NCI-H2081 treated with DMSO at 0.1 percent for 48 hours (cell line): ENCODE results near the gene YBX3.

Source experiments
- DNase-seq: peaks from one replicate; lab custom pipeline; 2025; lab: John Stamatoyannopoulos, UW

YBX3 gene

DNA sequence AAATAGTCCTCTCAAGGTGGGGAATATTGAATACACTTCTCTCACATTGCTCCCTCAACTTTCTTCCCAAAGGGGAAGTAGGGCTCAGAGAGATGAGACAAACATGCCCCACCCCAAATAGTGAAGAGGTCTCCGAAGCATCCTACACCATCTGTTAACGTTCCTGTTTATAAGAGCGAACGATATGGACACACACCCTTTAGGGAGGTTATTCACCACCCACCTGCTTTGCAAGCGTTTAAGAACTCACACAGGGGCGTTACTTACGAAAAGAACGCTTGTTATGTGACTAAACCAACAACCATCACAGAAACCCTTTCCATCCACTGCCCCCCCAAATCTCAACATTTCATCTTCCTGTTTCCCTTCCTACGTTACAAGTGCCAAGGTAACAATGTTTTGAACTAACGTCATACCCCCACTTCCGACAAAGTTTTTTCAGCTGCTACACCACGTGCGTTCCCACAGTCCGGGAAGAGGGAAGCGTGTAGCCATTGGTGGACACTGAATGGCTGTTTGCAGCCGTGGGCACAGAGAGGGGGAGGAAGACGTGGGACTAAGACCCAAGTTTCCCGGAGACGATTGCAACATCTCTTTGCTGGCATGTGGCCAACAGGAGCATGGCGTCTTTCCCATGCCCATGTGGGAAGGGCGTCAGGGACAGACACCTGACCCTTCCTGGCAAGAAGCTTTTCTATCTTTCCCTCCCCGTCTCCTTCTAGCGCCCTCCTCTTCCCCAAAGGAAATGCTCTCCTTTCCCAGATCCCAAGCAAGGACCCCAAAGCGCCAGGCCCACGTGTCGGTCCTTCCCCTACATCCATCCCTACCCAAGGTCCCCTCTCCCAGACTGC, 1.2 kb downstream of the YBX3 start:
- DNase-seq: peak; percentile 14

DNA sequence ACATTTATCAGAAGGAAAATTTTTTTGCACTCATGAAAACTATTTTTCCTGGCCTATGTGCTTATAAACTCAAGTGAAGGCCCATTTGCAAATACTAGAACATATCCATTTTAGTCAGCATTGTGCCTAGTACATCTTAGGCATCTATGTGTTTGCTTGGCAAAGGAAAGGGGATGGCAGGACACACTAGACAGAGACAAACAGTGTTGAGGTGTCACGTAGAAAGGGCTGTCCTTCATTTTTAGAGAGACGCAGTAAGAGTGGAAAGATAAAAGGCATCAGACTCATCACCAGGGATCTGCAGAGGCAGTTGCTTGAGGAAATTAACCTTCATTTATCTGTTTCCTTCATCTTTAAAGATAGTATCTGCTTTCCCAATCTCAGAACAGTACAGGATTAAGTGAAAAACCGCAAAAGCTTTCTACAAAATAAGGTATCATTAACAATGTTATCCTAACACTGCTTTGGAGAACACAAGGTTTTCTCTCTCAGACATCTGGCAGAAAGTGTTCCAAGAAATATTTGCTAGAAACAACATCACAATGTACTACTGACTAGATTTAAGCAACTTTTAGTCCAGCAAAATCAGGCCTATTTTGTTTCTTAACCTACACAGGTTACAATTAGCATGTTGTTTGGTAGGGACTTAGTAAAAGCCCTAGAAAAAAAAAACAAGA, 2.0 kb downstream of the YBX3 start:
- no peak for DNase-seq

- no peak for DNase-seq
These were observed 3.6 kb downstream of the YBX3 start for GRCh38 chr12:10719482-10719881.

DNA sequence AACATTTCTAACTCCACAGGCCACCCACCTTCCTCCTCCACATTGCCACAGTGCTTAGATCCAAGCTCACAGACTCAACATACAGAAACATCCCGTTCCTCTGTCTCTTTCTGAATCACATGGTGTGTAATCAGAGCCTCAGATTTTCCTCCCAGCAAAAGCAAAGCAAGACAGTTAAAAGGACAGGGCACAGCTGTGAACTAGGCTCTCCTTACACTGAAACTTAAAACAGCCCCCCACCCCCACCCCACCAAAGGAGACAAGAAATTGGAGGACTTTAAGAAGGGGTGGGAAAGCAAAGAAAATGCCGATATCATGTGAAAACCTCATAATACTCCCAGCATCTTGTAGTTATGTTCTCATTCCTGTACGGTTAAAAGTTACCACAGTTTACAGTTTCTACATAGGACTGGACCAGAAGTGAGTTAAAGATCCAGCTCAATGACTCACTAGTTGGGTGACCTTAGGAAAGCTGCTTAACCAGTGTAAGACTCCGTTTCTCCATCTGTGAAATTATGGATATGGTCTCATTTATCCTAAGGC, 4.8 kb downstream of the YBX3 start:
- no peak for DNase-seq

GRCh38 chr12:10717410-10717809, 5.7 kb downstream of the YBX3 start:
- no peak for DNase-seq

GRCh38 chr12:10716704-10717315, 6.3 kb downstream of the YBX3 start:
- no peak for DNase-seq

- DNase-seq: no peak
These were observed 6.8 kb downstream of the YBX3 start for GRCh38 chr12:10716277-10716676.

GRCh38 chr12:10715491-10715890, 7.6 kb downstream of the YBX3 start:
- DNase-seq: no peak

- no peak for DNase-seq
These were observed 13.3 kb downstream of the YBX3 start for GRCh38 chr12:10709808-10710207.

GRCh38 chr12:10708862-10709261, 14.3 kb downstream of the YBX3 start:
- no peak for DNase-seq

GRCh38 chr12:10705655-10706054, 17.5 kb downstream of the YBX3 start:
- DNase-seq: no peak

DNA sequence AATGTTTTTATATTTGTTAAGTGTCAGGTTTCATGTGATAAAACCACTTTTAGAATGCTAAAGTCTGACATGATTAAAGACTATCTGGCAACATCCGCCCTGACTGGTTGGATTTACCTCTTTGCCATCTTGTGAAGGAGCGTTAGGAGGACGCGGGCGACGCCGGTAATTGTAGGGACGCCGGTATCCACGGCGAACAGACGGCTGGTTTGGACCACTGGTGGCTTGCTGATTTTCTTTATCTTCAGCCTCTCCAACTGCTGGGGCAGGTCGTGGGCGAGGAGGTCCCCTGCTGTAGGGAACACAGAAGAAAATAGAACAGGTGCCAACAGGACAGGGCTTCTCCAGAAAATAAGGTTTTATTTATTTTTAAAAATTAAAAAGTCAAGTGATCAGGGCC, 21.3 kb downstream of the YBX3 start:
- DNase-seq: no peak

GRCh38 chr12:10701131-10701681, 21.9 kb downstream of the YBX3 start:
- DNase-seq: no peak

DNA sequence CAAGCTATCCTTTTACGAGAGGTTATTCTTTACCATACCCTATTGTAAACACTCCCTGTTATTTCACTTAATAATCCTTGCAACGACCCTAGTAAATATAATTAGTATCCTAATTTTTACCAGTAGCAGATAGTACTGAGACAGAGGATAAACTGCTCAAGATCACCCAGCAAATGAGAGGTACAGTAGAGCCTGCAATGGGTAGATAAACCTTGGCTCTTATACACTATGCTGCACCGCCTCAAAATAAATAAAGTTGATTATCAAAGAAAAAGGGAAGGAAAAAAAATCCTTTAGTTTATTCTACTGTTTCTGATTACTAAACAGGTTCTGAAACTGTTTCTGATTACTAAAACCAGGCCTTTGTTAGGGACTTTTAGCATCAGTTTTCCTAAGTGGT, 22.5 kb downstream of the YBX3 start:
- no peak for DNase-seq

DNA sequence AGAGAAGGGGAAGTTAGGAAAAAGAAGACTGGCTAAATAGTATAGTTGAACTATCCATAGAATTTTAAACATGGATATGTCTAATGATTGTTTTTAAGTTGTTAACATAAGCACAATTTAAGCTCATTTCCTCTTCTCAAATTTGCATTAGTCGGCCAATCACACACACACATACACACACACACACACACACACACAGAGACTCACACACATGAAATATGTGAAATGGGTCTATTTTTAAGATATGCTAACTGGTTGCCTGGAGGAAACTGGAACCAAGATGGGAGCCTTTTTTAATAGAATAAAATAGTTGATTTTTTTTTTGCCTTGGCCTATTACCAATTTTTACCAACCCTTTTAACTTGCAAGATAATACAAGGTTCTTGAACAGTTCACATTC, 25.3 kb downstream of the YBX3 start:
- DNase-seq: no peak

- DNase-seq: no peak
These were observed 26.0 kb downstream of the YBX3 start for GRCh38 chr12:10697156-10697555.

DNA sequence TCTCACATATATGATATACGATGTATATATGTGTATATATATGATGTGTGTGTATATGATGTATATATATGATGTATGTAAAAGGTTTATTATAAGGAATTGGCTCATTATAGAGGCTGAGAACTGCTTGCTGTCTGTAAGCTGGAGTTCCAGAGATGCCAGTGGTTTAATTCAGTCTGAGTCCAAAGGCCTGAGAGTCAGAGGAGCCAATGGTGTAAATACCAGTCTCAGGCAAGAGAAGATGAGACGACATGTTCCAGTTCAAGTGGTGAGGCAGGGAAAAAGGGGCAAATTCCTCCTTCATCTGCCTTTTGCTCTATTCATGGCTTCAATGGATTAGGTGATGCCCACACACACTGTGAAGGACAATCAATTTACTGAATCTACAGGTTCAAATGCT, 32.2 kb downstream of the YBX3 start:
- DNase-seq: no peak

GRCh38 chr12:10689146-10689545, 34.0 kb downstream of the YBX3 start:
- DNase-seq: no peak

DNA sequence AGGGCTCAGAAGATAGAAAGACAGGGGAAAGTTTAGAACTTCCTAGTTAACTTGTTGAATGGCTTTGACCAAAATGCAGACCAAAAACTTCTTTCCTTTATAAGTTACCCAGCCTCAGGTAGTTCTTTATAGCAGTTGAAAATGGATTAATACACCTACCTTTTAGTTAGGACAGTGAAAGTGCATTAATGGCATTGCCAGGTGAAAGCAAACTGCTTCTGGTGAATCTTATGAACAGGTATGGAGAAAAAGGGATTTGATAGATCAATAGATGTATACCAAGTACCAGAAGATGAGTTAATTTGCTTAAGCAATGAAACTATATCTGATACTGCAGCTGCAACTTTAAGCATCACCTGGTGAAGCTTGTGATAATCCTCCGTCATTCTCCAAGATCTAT, 35.1 kb downstream of the YBX3 start:
- DNase-seq: no peak

GRCh38 chr12:10673659-10674384, 49.3 kb downstream of the YBX3 start, which contains the start of gene STYK1:
Gene STYK1, minus strand, starts transcription at chr12:10674052. Its CDS starts 39,434 bp downstream, at chr12:10634618.
- DNase-seq: peak; percentile 56

- no peak for DNase-seq
These were observed 50.8 kb downstream of the YBX3 start for GRCh38 chr12:10672231-10672868.
